AG04450 (cell line): Measurements from ENCODE around the gene IPO11. TPM values are rescaled to one million over a fixed set of nuclear protein-coding genes. Genes with fewer than 3 reads are reported as not detected.
"Not testable (repeated sequence)": the region's sequence is repeated elsewhere in the genome, so short reads cannot be mapped to it uniquely, and the experiment has no call there.

Source experiments
- CTCF ChIA-PET: fragments of 300-600, 350-600 bp; formaldehyde crosslinking; extraction: SDS; loops from one replicate; lab custom pipeline; 2022; ENCODE audit warnings: antibody characterized with exemption, inconsistent platforms; lab: Charles Lee
- POLR2A ChIA-PET: fragments of 350-600 bp; formaldehyde crosslinking; extraction: SDS; loops from one replicate; lab custom pipeline; 2021; ENCODE audit warnings: antibody characterized with exemption, inconsistent platforms; lab: Yijun Ruan, JAX
- DNase-seq: peaks from one replicate; pipeline ENCODE4 v3.0.0-alpha.2; 2011; ENCODE audit warnings: low read depth, low spot score
- H3K27ac ChIP-seq: one replicate; pipeline ENCODE4 v1.5.1; 2012; ENCODE audit warnings: low read depth, low read length, control low read depth
- H3K27me3 ChIP-seq: one replicate; pipeline ENCODE4 v1.6.0; 2012; ENCODE audit warnings: low read length; ENCODE audit not compliant: control insufficient read depth, insufficient read depth
- H3K4me3 ChIP-seq: 2 replicates; pipeline ENCODE4 v1.5.1; 2011; ENCODE audit warnings: mild to moderate bottlenecking, low read depth, low read length, control low read depth
- H3K9me3 ChIP-seq: 2 replicates; pipeline ENCODE4 v1.5.1; 2012; ENCODE audit warnings: low read length; ENCODE audit not compliant: control insufficient read depth, insufficient read depth
- polyA plus RNA-seq: library from polyadenylated mRNA; depleted of rRNA; stranded (reverse); fragments of >200 nt; gene quantifications from 2 replicates; pipeline ENCODE4 v1.2.3, GENCODE V29; 2011; rRNA removed
- small RNA-seq: library from RNA; depleted of rRNA; stranded (forward); fragments of <200 nt; gene quantifications from one replicate; pipeline ENCODE3, GENCODE V24; 2012; ENCODE audit warnings: low read depth; ENCODE audit not compliant: insufficient read length
- TF ChIP-seq, protein P1 (sequence below): IDR thresholded peaks from 2 replicates; pipeline ENCODE4 v1.5.1; 2011; ENCODE audit warnings: low read depth, low read length, control low read depth, inconsistent platforms

IPO11 gene
- polyA plus RNA-seq, 1 experiment, result 24.0 TPM

DNA sequence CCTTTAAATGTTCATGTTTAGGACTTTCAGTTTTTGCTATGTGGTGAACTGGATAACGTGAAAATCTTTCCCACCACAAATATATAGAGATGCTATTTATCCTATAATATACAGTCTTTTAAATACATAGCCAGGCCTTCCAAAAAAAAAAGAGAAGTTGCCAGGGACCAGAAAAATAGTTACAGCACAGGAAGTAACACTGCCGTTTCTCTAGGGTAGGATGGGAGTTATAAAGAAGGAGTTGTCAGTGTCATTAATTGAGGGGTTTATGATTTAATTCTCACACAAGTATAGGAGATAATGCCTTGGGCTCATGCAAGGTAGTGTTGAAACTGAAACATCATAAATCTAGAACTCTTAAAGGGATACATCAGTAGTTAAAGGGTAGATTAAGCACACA is 250.0 kb downstream of the IPO11 start:
- DNase-seq, result no peak
- Histone ChIP-seq H3K27ac (no peak overlapping the region), H3K4me3 (no peak overlapping the region), H3K27me3 (no peaks in the 10 kb centered on the region), H3K9me3 (no peaks in the 10 kb centered on the region)
- ChIA-PET CTCF (no interaction called here), POLR2A (no interaction called here)
- TF ChIP-seq, protein P1, sequence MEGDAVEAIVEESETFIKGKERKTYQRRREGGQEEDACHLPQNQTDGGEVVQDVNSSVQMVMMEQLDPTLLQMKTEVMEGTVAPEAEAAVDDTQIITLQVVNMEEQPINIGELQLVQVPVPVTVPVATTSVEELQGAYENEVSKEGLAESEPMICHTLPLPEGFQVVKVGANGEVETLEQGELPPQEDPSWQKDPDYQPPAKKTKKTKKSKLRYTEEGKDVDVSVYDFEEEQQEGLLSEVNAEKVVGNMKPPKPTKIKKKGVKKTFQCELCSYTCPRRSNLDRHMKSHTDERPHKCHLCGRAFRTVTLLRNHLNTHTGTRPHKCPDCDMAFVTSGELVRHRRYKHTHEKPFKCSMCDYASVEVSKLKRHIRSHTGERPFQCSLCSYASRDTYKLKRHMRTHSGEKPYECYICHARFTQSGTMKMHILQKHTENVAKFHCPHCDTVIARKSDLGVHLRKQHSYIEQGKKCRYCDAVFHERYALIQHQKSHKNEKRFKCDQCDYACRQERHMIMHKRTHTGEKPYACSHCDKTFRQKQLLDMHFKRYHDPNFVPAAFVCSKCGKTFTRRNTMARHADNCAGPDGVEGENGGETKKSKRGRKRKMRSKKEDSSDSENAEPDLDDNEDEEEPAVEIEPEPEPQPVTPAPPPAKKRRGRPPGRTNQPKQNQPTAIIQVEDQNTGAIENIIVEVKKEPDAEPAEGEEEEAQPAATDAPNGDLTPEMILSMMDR, result no peak

DNA sequence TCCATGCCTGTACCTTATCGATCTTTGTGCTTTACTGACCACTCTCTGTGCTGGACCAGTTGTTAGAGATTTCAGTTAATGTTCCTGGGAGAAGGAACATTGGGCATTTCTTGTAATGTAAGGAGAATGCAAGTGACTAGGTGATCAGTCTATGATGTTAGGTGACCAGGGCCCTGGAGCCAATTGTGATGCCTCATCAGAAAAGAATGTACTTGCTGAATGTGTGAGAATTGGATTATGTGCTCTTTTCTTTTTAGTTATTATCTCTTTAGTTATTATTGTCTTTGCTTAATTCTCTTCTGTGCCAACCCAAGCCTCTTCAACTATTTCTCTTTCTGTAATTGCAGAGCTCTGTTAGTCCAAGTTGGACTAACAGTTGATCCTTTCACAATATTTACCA is 258.9 kb downstream of the IPO11 start:
- POLR2A ChIA-PET, result no interaction called here
- Histone ChIP-seq H3K9me3 (no peaks in the 10 kb centered on the region), H3K27ac (no peak overlapping the region), H3K27me3 (no peaks in the 10 kb centered on the region), H3K4me3 (no peak overlapping the region)
- DNase-seq, result no peak
- TF ChIP-seq, protein P1, result no peak
- CTCF ChIA-PET, result no interaction called here

DNA sequence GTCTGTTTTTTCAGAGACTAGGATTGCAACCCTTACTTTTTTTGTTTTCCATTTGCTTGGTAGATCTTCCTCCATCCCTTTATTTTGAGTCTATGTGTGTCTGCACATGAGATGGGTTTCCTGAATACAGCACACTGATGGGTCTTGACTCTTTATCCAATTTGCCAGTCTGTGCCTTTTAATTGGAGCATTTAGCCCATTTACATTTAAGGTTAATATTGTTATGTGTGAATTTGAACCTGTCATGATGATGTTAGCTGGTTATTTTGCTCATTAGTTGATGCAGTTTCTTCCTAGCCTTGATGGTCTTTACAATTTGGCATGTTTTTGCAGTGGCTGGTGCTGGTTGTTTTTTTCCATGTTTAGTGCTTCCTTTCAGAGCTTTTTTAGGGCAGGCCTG is 264.0 kb downstream of the IPO11 start:
- H3K27me3 ChIP-seq, DNase-seq, H3K9me3 ChIP-seq, CTCF ChIA-PET, H3K27ac ChIP-seq, POLR2A ChIA-PET, H3K4me3 ChIP-seq: not testable (repeated sequence)

Small RNAs within 50 kb of the gene (small RNA-seq; reads per million reads assigned to genes)
- gene CKS1BP3, result not detected
- gene RNU6-661P, result not detected

Other genes with a start within 250 kb of the IPO11 start
- gene KIF2A, start 106.6 kb upstream of the IPO11 start, polyA plus RNA-seq, result 37.2 and 50.8 TPM in 2 replicates
- 21.1 and 31.1 TPM in 2 replicates for gene DIMT1, start 8.9 kb upstream of the IPO11 start, polyA plus RNA-seq
- gene LRRC70, start 166.1 kb downstream of the IPO11 start, polyA plus RNA-seq, result 0.19 and 0.71 TPM in 2 replicates